ENCODE results near the gene CYP39A1.

CYP39A1 gene

DNA sequence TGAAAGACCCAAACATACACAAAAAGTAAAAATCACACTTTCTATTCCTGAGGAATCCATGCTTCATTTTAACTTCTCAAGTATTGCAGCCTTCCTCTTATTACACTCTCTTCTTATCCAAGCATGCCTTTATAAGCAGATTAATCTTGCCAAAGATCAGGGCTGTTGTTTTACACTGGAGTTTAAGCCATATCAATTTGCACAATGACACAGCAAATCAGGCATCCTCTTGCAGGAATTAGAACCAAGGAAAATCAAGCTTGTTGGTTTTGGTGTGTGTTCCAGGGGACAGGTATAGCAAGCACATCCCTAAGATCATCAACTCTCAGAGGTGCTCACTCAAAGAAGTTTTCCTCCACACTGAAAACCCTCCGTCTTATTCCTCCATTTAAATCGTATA lies 69.5 kb downstream of the CYP39A1 start:
- TF ChIP-seq POLR2A (IDR thresholded peaks at IDR 0.05; ENCODE audit: low read depth, low read length) = no peak
- no peak for TF ChIP-seq POLR2AphosphoS5 (IDR thresholded peaks at IDR 0.05; ENCODE audit: low read depth, low read length)
- TF ChIP-seq TAF1 (IDR thresholded peaks at IDR 0.05; ENCODE audit: borderline replicate concordance, low read depth, low read length) = no peak
- no peak for FAIRE-seq
- DNase-seq (ENCODE audit: insufficient read length) = no peak

DNA sequence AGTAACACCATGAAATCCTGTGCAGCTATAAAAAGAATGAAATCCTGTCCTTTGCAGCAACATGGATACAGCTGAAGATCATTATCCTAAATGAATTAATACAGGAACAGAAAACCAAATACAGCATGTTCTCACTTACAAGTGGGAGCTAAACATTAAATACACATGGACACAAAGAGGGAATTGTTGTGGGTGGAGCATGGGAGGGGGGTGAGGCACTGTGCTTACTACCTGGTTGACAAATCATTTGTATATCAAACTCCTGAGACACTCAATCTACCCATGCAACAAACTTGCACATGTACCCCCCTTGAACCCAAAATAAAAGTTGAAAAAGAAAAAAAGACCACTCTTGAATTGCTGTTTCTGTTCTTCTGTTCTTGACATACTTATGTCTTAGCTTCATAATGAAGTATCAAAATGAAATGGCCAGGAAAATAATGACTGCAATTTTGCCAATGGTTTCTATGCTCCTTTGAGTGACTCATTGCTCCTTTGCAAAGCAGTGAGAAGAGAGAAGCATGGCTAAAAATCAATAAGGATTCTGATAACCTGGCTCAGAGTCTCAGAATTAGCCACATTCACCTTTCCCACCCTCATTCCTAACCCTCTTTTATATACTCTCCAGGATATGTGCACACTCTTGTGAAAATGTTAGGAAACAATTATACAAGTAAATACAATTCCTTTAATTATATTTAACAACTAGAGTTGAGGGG lies 71.0 kb downstream of the CYP39A1 start:
- TF ChIP-seq POLR2A (IDR thresholded peaks at IDR 0.05; ENCODE audit: low read depth, low read length) (no peak), POLR2AphosphoS5 (IDR thresholded peaks at IDR 0.05; ENCODE audit: low read depth, low read length) (no peak), TAF1 (IDR thresholded peaks at IDR 0.05; ENCODE audit: borderline replicate concordance, low read depth, low read length) (no peak)
- no peak for FAIRE-seq
- no peak for DNase-seq (ENCODE audit: insufficient read length)

DNA sequence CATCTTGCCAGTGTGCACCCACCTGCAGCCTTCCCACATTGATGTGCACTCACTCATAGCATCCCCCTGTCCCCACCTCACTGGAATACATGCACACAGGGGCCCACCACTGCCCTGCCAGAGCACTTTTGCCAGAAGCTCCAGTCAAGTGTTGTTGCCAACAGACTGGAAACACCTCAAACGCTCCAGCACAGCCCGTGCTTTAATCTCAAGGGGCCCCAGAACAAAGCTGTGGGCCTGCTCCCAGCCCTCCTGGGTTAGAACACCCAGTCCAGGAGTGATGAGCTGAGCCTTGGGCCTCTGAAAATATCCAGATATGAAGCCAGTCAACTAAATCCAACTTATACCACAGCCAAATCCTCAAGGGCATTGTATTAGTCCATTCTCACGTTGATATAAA lies 77.1 kb downstream of the CYP39A1 start:
- no peak for DNase-seq (ENCODE audit: insufficient read length)
- FAIRE-seq = no peak
- TF ChIP-seq POLR2AphosphoS5 (IDR thresholded peaks at IDR 0.05; ENCODE audit: low read depth, low read length) (no peak), TAF1 (IDR thresholded peaks at IDR 0.05; ENCODE audit: borderline replicate concordance, low read depth, low read length) (no peak), POLR2A (IDR thresholded peaks at IDR 0.05; ENCODE audit: low read depth, low read length) (no peak)

DNA sequence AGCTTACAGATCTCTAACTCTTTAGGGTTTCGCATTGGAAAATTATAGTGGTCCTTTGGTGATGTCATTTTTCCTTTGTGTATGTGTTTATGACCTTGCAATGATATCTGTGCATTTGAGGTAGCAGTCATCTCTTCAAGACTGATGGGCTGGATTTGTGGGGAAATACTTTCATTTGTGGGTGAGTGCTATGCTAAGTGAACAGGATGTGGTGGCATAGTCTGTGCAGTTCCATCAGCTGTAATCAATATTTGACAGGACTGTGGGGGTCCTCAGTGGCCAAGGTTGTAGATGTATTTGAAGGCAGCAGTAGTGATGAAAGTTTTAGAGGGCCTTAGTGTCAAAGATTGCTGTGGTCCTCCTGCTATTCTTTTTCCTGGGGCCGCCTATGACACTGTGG lies 79.5 kb downstream of the CYP39A1 start:
- DNase-seq (ENCODE audit: insufficient read length) (no peak), FAIRE-seq (no peak)
- TF ChIP-seq TAF1 (IDR thresholded peaks at IDR 0.05; ENCODE audit: borderline replicate concordance, low read depth, low read length) (no peak), POLR2A (IDR thresholded peaks at IDR 0.05; ENCODE audit: low read depth, low read length) (no peak), POLR2AphosphoS5 (IDR thresholded peaks at IDR 0.05; ENCODE audit: low read depth, low read length) (no peak)

DNA sequence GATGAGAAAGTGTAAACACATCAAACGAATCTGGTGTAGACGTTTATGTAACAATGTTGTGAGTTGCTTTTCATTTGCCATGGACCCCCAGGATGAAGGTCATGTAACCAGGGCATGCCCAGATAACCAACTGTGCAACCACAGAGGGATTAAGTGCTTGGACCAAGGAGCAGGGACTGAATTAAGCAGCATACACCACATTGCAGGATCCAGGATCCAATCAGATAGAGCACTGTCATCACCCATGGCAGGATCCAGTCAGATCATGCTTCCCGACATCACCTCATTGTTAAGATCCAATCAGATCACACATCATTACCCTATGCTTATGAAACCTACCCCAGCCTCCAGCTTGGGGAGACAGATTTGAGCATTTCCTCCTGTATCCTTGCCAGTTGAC lies 87.1 kb downstream of the CYP39A1 start:
- no peak for TF ChIP-seq TAF1 (IDR thresholded peaks at IDR 0.05; ENCODE audit: borderline replicate concordance, low read depth, low read length)
- no peak for TF ChIP-seq POLR2A (IDR thresholded peaks at IDR 0.05; ENCODE audit: low read depth, low read length)
- FAIRE-seq = no peak
- DNase-seq (ENCODE audit: insufficient read length) = no peak

DNA sequence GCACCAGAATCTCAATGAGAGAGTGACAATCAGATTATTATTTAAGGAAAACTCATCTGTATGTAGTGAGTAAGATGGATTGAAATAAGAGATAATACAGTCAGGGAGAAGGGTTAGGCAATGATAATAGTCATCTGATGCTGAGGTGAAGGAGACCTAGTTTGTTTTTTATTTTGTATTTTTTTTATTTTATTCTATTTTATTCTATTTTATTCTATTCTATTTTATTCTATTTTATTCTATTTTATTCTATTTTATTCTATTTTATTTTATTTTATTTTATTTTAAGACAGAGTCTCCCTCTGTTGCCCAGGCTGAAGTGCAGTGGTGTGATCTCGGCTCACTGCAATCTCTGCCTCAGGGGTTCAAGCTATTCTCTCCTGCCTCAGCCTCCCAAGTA lies 88.7 kb downstream of the CYP39A1 start:
- DNase-seq (ENCODE audit: insufficient read length) (no peak), FAIRE-seq (no peak)
- TF ChIP-seq TAF1 (IDR thresholded peaks at IDR 0.05; ENCODE audit: borderline replicate concordance, low read depth, low read length) (no peak), POLR2A (IDR thresholded peaks at IDR 0.05; ENCODE audit: low read depth, low read length) (no peak), POLR2AphosphoS5 (IDR thresholded peaks at IDR 0.05; ENCODE audit: low read depth, low read length) (no peak)

DNA sequence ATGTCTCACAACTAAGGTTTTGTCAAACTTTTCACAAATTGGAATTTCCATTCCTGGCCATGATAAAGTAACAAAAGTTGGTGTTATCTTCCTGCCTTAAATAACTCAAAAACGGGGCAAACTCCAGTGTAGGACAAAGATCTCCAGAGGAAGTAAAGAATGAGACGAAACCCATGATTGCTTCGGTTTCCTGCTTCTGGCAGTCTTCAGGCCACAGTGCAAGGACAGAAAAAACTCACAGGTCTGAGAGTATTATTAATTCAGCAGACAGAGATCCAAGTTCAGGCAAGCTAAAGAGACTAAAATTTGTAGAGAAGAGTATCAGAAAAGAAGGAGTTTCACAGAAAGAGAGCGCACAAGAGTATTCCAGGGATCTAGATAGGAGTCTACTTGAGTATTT lies 96.6 kb downstream of the CYP39A1 start:
- DNase-seq (ENCODE audit: insufficient read length) (no peak), FAIRE-seq (no peak)
- no peak for TF ChIP-seq TAF1 (IDR thresholded peaks at IDR 0.05; ENCODE audit: borderline replicate concordance, low read depth, low read length)
- no peak for TF ChIP-seq POLR2AphosphoS5 (IDR thresholded peaks at IDR 0.05; ENCODE audit: low read depth, low read length)
- TF ChIP-seq POLR2A (IDR thresholded peaks at IDR 0.05; ENCODE audit: low read depth, low read length) = no peak

DNA sequence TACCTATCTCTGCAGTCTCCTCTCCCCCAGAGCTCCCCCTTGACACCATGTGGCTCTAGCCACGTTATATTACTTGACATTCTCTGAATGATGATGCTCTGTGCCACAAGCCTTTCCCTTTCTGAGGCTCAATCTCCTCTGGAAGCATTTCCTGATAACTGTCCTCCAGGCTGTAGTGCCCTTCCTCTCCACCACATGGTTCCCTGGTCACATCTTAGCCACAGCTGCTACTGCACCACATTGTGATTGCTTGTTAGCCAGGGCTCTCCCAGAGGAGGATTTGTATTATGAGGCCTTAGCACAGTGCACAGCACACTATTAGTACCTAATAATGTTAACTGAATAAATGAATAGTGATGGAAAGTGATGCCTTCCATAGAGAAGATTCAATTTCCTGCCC lies 97.5 kb downstream of the CYP39A1 start:
- FAIRE-seq (no peak), DNase-seq (ENCODE audit: insufficient read length) (no peak)
- no peak for TF ChIP-seq TAF1 (IDR thresholded peaks at IDR 0.05; ENCODE audit: borderline replicate concordance, low read depth, low read length)
- TF ChIP-seq POLR2AphosphoS5 (IDR thresholded peaks at IDR 0.05; ENCODE audit: low read depth, low read length) = no peak
- TF ChIP-seq POLR2A (IDR thresholded peaks at IDR 0.05; ENCODE audit: low read depth, low read length) = no peak

DNA sequence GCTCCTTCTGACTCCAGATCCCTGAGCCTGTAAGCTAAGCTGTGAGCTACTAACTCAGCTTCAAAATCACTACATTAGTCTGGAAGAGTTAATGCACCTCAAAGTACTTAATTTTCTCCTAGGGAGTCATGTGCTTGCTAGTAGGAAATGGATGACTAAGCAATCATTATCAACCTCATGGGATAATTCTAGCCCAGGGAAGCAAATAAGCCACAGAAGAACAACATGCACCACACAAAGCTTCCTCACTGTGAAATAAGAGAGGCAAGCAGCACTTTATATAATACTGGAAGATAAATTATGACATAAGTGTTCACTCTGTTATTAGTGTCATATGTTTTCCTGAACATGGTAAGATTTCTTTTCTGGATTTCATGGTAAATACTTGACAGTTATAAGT lies 103.5 kb downstream of the CYP39A1 start:
- FAIRE-seq (peak; percentile 30), DNase-seq (ENCODE audit: insufficient read length) (no peak)
- no peak for TF ChIP-seq TAF1 (IDR thresholded peaks at IDR 0.05; ENCODE audit: borderline replicate concordance, low read depth, low read length)

DNA sequence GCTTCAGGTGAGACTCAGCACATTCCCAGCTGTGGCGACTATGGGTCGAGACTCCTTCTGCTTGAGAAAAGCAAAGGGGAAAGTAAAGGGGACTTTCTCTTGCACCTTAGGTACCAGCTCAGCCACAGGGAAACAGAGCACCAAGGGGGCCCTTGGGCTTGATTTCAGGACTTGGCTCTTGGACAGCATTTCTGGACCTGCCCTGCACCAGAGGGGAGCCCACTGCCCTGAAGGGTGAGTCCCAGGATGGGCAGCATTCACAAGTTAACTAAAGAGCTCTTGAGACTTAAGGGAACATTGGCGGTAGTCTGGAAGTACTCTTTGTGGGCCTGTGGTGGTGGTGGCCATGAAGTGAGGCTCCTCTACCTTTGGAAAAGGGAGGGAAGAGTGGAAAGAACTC lies 111.1 kb downstream of the CYP39A1 start:
- no peak for FAIRE-seq

DNA sequence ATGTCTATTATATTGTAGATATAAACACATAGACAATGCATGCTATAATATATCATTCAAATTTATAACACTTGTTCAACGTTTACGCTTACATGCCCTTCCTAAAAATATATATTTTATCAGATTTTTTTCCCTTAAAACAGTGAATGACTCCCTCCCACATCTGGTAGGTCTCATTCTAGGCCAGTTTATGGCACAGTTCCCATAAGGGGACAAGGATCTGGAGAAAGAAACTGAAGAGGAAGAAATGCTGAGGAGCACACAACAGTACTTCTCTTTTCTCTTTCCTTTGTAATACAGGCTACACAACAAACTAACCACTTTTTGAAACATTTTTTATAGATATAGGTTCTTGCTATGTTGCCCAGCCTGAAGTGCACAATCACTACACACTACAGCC lies 112.8 kb downstream of the CYP39A1 start:
- TF ChIP-seq TAF1 (IDR thresholded peaks at IDR 0.05; ENCODE audit: borderline replicate concordance, low read depth, low read length) (no peak), POLR2A (IDR thresholded peaks at IDR 0.05; ENCODE audit: low read depth, low read length) (no peak), POLR2AphosphoS5 (IDR thresholded peaks at IDR 0.05; ENCODE audit: low read depth, low read length) (no peak)

More for the DNA sequence above, 111.1 kb downstream of the CYP39A1 start:
- TF ChIP-seq POLR2AphosphoS5 (IDR thresholded peaks at IDR 0.05; ENCODE audit: low read depth, low read length) = no peak
- TF ChIP-seq POLR2A (IDR thresholded peaks at IDR 0.05; ENCODE audit: low read depth, low read length) = no peak
- no peak for TF ChIP-seq TAF1 (IDR thresholded peaks at IDR 0.05; ENCODE audit: borderline replicate concordance, low read depth, low read length)
- DNase-seq (ENCODE audit: insufficient read length) = no peak

DNA sequence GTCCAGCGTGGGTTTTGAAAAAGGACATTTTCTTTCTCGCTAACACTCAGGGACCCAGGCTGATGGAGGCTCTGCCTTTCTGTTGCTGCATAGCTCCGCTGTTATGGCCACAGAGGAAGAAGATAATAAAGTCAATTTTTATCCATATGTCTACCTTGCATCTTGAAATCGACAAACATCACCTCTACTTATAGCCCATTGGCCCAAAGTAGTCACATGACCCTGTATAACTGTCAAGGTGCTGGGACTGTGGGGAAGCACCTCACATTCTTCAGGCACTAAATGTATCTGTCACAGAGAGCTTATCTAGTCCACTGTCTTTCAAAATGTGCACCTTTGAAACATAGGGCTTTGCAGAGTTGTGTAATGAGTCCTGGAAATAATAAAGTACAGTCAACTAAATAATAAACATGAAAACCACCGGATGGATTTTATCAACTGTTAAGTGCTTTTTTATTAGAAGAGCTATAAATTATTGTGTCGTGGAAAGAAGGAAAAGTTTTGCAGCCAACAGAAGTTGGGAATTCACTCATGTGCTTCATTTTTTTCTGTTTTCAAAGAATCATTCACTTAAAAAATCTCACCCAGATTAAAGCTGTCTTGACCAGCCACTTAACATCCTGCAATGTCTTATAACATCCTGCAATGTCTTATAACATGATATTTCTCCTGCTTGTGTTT lies 113.7 kb downstream of the CYP39A1 start:
- FAIRE-seq (no peak), DNase-seq (ENCODE audit: insufficient read length) (no peak)
- no peak for TF ChIP-seq POLR2A (IDR thresholded peaks at IDR 0.05; ENCODE audit: low read depth, low read length)
- TF ChIP-seq POLR2AphosphoS5 (IDR thresholded peaks at IDR 0.05; ENCODE audit: low read depth, low read length) = no peak
- TF ChIP-seq TAF1 (IDR thresholded peaks at IDR 0.05; ENCODE audit: borderline replicate concordance, low read depth, low read length) = no peak

More for the DNA sequence above, 112.8 kb downstream of the CYP39A1 start:
- no peak for FAIRE-seq
- DNase-seq (ENCODE audit: insufficient read length) = no peak

Measured in GM12892 (cell line).